AG10803 (cell line): ENCODE measurements around the gene TMEM125.

Source experiments
- DNase-seq: peaks from one replicate; pipeline ENCODE4 v3.0.0; 2010; ENCODE audit warnings: low read depth
- H3K4me3 ChIP-seq: 2 replicates; pipeline ENCODE4 v1.5.1; 2011; ENCODE audit warnings: mild to moderate bottlenecking, low read length, control low read depth
- CTCF ChIP-seq: conservative IDR thresholded peaks from 2 replicates; pipeline ENCODE4 v1.5.1; 2011; ENCODE audit warnings: mild to moderate bottlenecking, low read length, control low read depth, inconsistent platforms

The TMEM125 gene

GRCh38 chr1:43312212-43312623 lies 42.4 kb downstream of the TMEM125 start:
- TF ChIP-seq CTCF: no peak
- H3K4me3 ChIP-seq: no peak overlapping the region
- DNase-seq: no peak

GRCh38 chr1:43312663-43313515 lies 43.1 kb downstream of the TMEM125 start:
- H3K4me3 ChIP-seq: no peak overlapping the region
- no peak for TF ChIP-seq CTCF
- no peak for DNase-seq

- no peak for DNase-seq
- H3K4me3 ChIP-seq: no peak overlapping the region
- no peak for TF ChIP-seq CTCF
These were observed 44.0 kb downstream of the TMEM125 start for GRCh38 chr1:43313771-43314170.

GRCh38 chr1:43314233-43314632 lies 44.5 kb downstream of the TMEM125 start:
- TF ChIP-seq CTCF: no peak
- DNase-seq: no peak
- H3K4me3 ChIP-seq: no peak overlapping the region

- TF ChIP-seq CTCF: no peak
- no peak for DNase-seq
- no peak overlapping the region for H3K4me3 ChIP-seq
These were observed 45.7 kb downstream of the TMEM125 start for GRCh38 chr1:43315481-43315880.

GRCh38 chr1:43315963-43316737 lies 46.4 kb downstream of the TMEM125 start:
- H3K4me3 ChIP-seq: no peak overlapping the region
- peak; percentile 25 for DNase-seq
- TF ChIP-seq CTCF: no peak
